ENCODE results near the gene PTGR2. TPM values are rescaled to one million over a fixed set of nuclear protein-coding genes. Genes with fewer than 3 reads are reported as not detected.

Gene PTGR2
- total RNA-seq, 2 donors from 2014 or later, result 7.7 to 21.5 TPM

- peak overlapping the region; percentile 93 for H3K27ac ChIP-seq (ENCODE audit: low read depth, low read length)
- Mint-ChIP-seq H3K9me3 (no peaks in the 10 kb centered on the region), H3K36me3 (ENCODE audit: low read depth) (peaks cover 4% of the 10 kb centered on the region), H3K27ac (peak overlapping the region; percentile 89), H3K4me1 (peaks cover 19% of the 10 kb centered on the region), H3K4me3 (peak overlapping the region; percentile 85), H3K27me3 (ENCODE audit: insufficient read depth) (no peaks in the 10 kb centered on the region)
- H3K4me1 ChIP-seq (ENCODE audit: control insufficient read depth, insufficient read depth, low read length), result no peaks in the 10 kb centered on the region
- peaks cover 10% of the 10 kb centered on the region for H3K36me3 ChIP-seq (ENCODE audit: control insufficient read depth, insufficient read depth, low read length)
- DNase-seq, result no peak
- H3K9me3 ChIP-seq (ENCODE audit: control insufficient read depth, low read length), result no peaks in the 10 kb centered on the region
- no peak for TF ChIP-seq CTCF (conservative IDR thresholded peaks at IDR 0.05)
- H3K4me3 ChIP-seq (ENCODE audit: low read length), result peak overlapping the region; percentile 99
- H3K27me3 ChIP-seq (ENCODE audit: control insufficient read depth, insufficient read depth, low read length, poor library complexity, severe bottlenecking), result no peaks in the 10 kb centered on the region
- peak overlapping the region; percentile 95 for H3K9ac ChIP-seq (ENCODE audit: extremely low read depth, low read length, poor library complexity, severe bottlenecking)
- WGBS, 2 experiments (ENCODE audit: insufficient coverage in 1 of 2, insufficient read length in 1 of 2), result 0 to 11% methylated on average over 2 to 7 of the region's 7 CpGs
Observed at GRCh38 chr14:73887318-73887616, 35.6 kb downstream of the PTGR2 start.

- H3K4me1 Mint-ChIP-seq, result peaks cover 19% of the 10 kb centered on the region
- H3K27me3 Mint-ChIP-seq (ENCODE audit: insufficient read depth), result no peaks in the 10 kb centered on the region
- Histone ChIP-seq H3K27ac (ENCODE audit: low read depth, low read length) (no peak overlapping the region), H3K9ac (ENCODE audit: extremely low read depth, low read length, poor library complexity, severe bottlenecking) (peak overlapping the region; percentile 95), H3K27me3 (ENCODE audit: control insufficient read depth, insufficient read depth, low read length, poor library complexity, severe bottlenecking) (no peaks in the 10 kb centered on the region), H3K9me3 (ENCODE audit: control insufficient read depth, low read length) (no peaks in the 10 kb centered on the region), H3K4me1 (ENCODE audit: control insufficient read depth, insufficient read depth, low read length) (no peaks in the 10 kb centered on the region), H3K36me3 (ENCODE audit: control insufficient read depth, insufficient read depth, low read length) (peaks cover 14% of the 10 kb centered on the region), H3K4me3 (ENCODE audit: low read length) (peak overlapping the region; percentile 99)
- H3K9me3 Mint-ChIP-seq, result no peaks in the 10 kb centered on the region
- no peak for TF ChIP-seq CTCF (conservative IDR thresholded peaks at IDR 0.05)
- peak overlapping the region; percentile 89 for H3K27ac Mint-ChIP-seq
- H3K36me3 Mint-ChIP-seq (ENCODE audit: low read depth), result peaks cover 6% of the 10 kb centered on the region
- whole genome bisulfite sequencing, 2 experiments (ENCODE audit: insufficient coverage in 1 of 2, insufficient read length in 1 of 2), result 61 to 64% methylated on average over 7 of the region's 7 CpGs
- H3K4me3 Mint-ChIP-seq, result peak overlapping the region; percentile 85
- DNase-seq, result no peak
Observed at GRCh38 chr14:73887694-73888459, 36.2 kb downstream of the PTGR2 start.

- peak overlapping the region; percentile 95 for H3K9ac ChIP-seq (ENCODE audit: extremely low read depth, low read length, poor library complexity, severe bottlenecking)
- no peak overlapping the region for H3K27ac Mint-ChIP-seq
- no peak overlapping the region for H3K27ac ChIP-seq (ENCODE audit: low read depth, low read length)
Observed at GRCh38 chr14:73888460-73888725, 36.8 kb downstream of the PTGR2 start.

More at GRCh38 chr14:73888460-73888725, 36.8 kb downstream of the PTGR2 start:
- Histone ChIP-seq H3K4me1 (ENCODE audit: control insufficient read depth, insufficient read depth, low read length) (no peaks in the 10 kb centered on the region), H3K36me3 (ENCODE audit: control insufficient read depth, insufficient read depth, low read length) (peaks cover 16% of the 10 kb centered on the region), H3K27me3 (ENCODE audit: control insufficient read depth, insufficient read depth, low read length, poor library complexity, severe bottlenecking) (no peaks in the 10 kb centered on the region), H3K9me3 (ENCODE audit: control insufficient read depth, low read length) (no peaks in the 10 kb centered on the region), H3K4me3 (ENCODE audit: low read length) (peak overlapping the region; percentile 99)
- Mint-ChIP-seq H3K4me3 (peak overlapping the region; percentile 85), H3K36me3 (ENCODE audit: low read depth) (peaks cover 6% of the 10 kb centered on the region), H3K9me3 (no peaks in the 10 kb centered on the region), H3K4me1 (peaks cover 19% of the 10 kb centered on the region), H3K27me3 (ENCODE audit: insufficient read depth) (no peaks in the 10 kb centered on the region)
- WGBS, 2 experiments (ENCODE audit: insufficient coverage in 1 of 2, insufficient read length in 1 of 2), result 83 to 92% methylated on average over 2 to 3 of the region's 3 CpGs
- no peak for DNase-seq
- TF ChIP-seq CTCF (conservative IDR thresholded peaks at IDR 0.05), result no peak

Data from endodermal cell (in vitro differentiated cells).